Breast epithelium (tissue), 3 donors: Measurements from ENCODE around the gene ATP6V1C2.

Experiments used
- POLR2A ChIP-seq: fragments of 450-650 bp; IDR thresholded peaks from one replicate; pipeline ENCODE4 v1.6.1; 2016; ENCODE audit warnings: antibody characterized with exemption, mild to moderate bottlenecking, moderate library complexity
- POLR2AphosphoS5 ChIP-seq, 3 donors: sonication (generic); formaldehyde crosslinking; IDR thresholded peaks; one replicate each; pipeline ENCODE4 v1.6.1; 2017; ENCODE audit warnings: antibody characterized with exemption in 3 of 3
- TF ChIP-seq, protein P1 (sequence below), 3 donors: fragments of 450-650 bp; IDR thresholded peaks; one replicate each; pipeline ENCODE4 v1.5.1; 2016 to 2017; ENCODE audit warnings: antibody characterized with exemption in 3 of 3, mild to moderate bottlenecking in 3 of 3, moderate library complexity in 3 of 3

DNA sequence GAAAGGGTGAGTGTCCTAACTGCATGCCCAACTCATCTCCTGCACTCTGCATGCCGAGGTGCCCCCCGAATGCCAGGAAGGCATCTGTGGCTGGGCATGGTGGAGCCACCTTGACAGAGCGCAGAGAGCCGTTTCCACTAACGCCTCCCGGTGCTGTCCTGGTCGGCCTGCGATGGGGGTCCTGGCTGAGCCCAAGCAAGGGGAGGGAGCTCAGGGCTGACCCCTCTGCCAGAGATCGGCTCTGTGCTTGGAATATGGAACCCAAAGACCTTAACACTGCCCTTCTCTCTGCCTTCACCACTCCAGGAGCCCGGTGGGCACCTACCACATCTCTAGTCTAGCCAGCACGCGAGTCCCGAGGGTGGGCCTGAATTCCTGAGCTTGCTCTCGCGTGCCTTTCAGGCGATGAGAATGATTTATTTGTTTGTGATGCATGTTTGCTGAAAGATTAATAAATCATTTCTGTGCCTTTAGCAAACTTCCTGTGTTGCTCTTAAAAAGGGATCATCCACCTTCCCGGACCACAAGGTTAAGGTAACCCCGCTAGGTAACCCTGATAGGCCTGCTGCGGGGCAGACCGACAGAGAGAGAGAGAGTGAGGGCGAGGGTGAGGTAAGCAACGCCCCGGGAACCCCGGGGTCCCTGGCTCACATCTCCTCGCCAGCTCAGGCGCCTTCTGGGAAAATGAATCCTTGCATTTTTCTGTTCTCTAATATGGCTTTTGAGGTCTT lies 55.8 kb downstream of the ATP6V1C2 start:
- no peak for TF ChIP-seq POLR2A
- TF ChIP-seq, protein P1, sequence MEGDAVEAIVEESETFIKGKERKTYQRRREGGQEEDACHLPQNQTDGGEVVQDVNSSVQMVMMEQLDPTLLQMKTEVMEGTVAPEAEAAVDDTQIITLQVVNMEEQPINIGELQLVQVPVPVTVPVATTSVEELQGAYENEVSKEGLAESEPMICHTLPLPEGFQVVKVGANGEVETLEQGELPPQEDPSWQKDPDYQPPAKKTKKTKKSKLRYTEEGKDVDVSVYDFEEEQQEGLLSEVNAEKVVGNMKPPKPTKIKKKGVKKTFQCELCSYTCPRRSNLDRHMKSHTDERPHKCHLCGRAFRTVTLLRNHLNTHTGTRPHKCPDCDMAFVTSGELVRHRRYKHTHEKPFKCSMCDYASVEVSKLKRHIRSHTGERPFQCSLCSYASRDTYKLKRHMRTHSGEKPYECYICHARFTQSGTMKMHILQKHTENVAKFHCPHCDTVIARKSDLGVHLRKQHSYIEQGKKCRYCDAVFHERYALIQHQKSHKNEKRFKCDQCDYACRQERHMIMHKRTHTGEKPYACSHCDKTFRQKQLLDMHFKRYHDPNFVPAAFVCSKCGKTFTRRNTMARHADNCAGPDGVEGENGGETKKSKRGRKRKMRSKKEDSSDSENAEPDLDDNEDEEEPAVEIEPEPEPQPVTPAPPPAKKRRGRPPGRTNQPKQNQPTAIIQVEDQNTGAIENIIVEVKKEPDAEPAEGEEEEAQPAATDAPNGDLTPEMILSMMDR (IDR thresholded peaks at IDR 0.05) = no peak
- TF ChIP-seq POLR2AphosphoS5 (IDR thresholded peaks at IDR 0.05) = no peak
